ENCODE measurements around the gene PCF11.

DNA sequence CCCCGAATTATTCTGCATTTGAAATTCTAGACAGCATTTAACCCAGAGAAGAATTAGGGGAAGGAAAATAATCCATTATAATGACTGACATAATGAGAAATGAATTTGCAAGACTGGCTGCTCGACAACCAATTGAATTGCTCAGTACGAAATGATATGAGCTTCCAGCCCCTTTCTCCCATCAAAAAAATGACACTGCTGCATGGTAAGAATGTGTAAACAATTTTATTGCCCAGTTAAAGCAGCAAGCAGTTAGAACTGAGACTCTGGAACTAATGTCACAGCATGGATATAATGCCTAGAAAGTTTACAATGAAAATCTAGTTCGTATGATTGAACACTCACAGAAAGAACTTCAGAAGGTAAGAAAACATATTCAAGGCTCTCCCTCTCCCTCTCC is 24.7 kb upstream of the PCF11 start:
- TF ChIP-seq EZH2 (IDR thresholded peaks at IDR 0.05; ENCODE audit: insufficient read depth, low read length): no peak
- TF ChIP-seq, protein P1, sequence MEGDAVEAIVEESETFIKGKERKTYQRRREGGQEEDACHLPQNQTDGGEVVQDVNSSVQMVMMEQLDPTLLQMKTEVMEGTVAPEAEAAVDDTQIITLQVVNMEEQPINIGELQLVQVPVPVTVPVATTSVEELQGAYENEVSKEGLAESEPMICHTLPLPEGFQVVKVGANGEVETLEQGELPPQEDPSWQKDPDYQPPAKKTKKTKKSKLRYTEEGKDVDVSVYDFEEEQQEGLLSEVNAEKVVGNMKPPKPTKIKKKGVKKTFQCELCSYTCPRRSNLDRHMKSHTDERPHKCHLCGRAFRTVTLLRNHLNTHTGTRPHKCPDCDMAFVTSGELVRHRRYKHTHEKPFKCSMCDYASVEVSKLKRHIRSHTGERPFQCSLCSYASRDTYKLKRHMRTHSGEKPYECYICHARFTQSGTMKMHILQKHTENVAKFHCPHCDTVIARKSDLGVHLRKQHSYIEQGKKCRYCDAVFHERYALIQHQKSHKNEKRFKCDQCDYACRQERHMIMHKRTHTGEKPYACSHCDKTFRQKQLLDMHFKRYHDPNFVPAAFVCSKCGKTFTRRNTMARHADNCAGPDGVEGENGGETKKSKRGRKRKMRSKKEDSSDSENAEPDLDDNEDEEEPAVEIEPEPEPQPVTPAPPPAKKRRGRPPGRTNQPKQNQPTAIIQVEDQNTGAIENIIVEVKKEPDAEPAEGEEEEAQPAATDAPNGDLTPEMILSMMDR (IDR thresholded peaks at IDR 0.05; ENCODE audit: insufficient read depth, low read depth, low read length): no peak

Data from astrocyte (in vitro differentiated cells and primary cell).